Measurements from ENCODE around the gene ZNF280B.

The ZNF280B gene

GRCh38 chr22:22467112-22467511, 41.4 kb downstream of the ZNF280B start:
- no peak overlapping the region for H2AFZ ChIP-seq (ENCODE audit: low read length)
- H3K4me3 ChIP-seq (ENCODE audit: low read depth, low read length, poor library complexity, severe bottlenecking): no peak overlapping the region
- H3K4me2 ChIP-seq (ENCODE audit: low read length): no peak overlapping the region
- H4K20me1 ChIP-seq (ENCODE audit: insufficient read depth, low read length): no peaks in the 10 kb centered on the region
- no peaks in the 10 kb centered on the region for H3K9me2 ChIP-seq (ENCODE audit: low read depth, low read length)
- peaks cover 10% of the 10 kb centered on the region; the same call in 1 of the 2 replicates for H3K27me3 ChIP-seq (ENCODE audit: insufficient read depth, low read length)
- H3K36me3 ChIP-seq (ENCODE audit: insufficient read depth, low read length): no peaks in the 10 kb centered on the region
- no peaks in the 10 kb centered on the region for H3K79me2 ChIP-seq (ENCODE audit: insufficient read depth, low read length)
- H3K9me3 ChIP-seq (ENCODE audit: low read length): peaks cover 8% of the 10 kb centered on the region; the same call in 1 of the 2 replicates
- no peaks in the 10 kb centered on the region for H3F3A ChIP-seq (ENCODE audit: insufficient read depth, low read length)
- no peak overlapping the region for H3K9ac ChIP-seq (ENCODE audit: low read length)
- peaks cover 24% of the 10 kb centered on the region for H3K4me1 ChIP-seq (ENCODE audit: insufficient read depth, low read length, severe bottlenecking)
- H3K27ac ChIP-seq (ENCODE audit: low read depth, low read length, poor library complexity, severe bottlenecking): no peak overlapping the region
- TF ChIP-seq CTCF (IDR thresholded peaks at IDR 0.05; ENCODE audit: low read length) (no peak), EZH2 (IDR thresholded peaks at IDR 0.05; ENCODE audit: borderline replicate concordance, low read length) (no peak)

- no peak overlapping the region for H3K9ac ChIP-seq (ENCODE audit: low read length)
- H3K4me3 ChIP-seq (ENCODE audit: low read depth, low read length, poor library complexity, severe bottlenecking): no peak overlapping the region
- H4K20me1 ChIP-seq (ENCODE audit: insufficient read depth, low read length): no peaks in the 10 kb centered on the region
- H3K79me2 ChIP-seq (ENCODE audit: insufficient read depth, low read length): no peaks in the 10 kb centered on the region
- peaks cover 10% of the 10 kb centered on the region; the same call in 1 of the 2 replicates for H3K27me3 ChIP-seq (ENCODE audit: insufficient read depth, low read length)
- H3K4me1 ChIP-seq (ENCODE audit: insufficient read depth, low read length, severe bottlenecking): peaks cover 24% of the 10 kb centered on the region
- no peak overlapping the region for H2AFZ ChIP-seq (ENCODE audit: low read length)
- no peaks in the 10 kb centered on the region for H3F3A ChIP-seq (ENCODE audit: insufficient read depth, low read length)
- no peak overlapping the region for H3K27ac ChIP-seq (ENCODE audit: low read depth, low read length, poor library complexity, severe bottlenecking)
- H3K9me2 ChIP-seq (ENCODE audit: low read depth, low read length): no peaks in the 10 kb centered on the region
- no peak overlapping the region for H3K4me2 ChIP-seq (ENCODE audit: low read length)
- peaks cover 8% of the 10 kb centered on the region; the same call in 1 of the 2 replicates for H3K9me3 ChIP-seq (ENCODE audit: low read length)
- no peaks in the 10 kb centered on the region for H3K36me3 ChIP-seq (ENCODE audit: insufficient read depth, low read length)
- TF ChIP-seq EZH2 (IDR thresholded peaks at IDR 0.05; ENCODE audit: borderline replicate concordance, low read length) (no peak), CTCF (IDR thresholded peaks at IDR 0.05; ENCODE audit: low read length) (no peak)
Observed at GRCh38 chr22:22465782-22466181, 42.8 kb downstream of the ZNF280B start.

GRCh38 chr22:22465094-22465602, 43.4 kb downstream of the ZNF280B start:
- H3K27ac ChIP-seq (ENCODE audit: low read depth, low read length, poor library complexity, severe bottlenecking): no peak overlapping the region
- peaks cover 10% of the 10 kb centered on the region; the same call in 1 of the 2 replicates for H3K27me3 ChIP-seq (ENCODE audit: insufficient read depth, low read length)
- H3K4me3 ChIP-seq (ENCODE audit: low read depth, low read length, poor library complexity, severe bottlenecking): no peak overlapping the region
- H3K36me3 ChIP-seq (ENCODE audit: insufficient read depth, low read length): no peaks in the 10 kb centered on the region
- no peak overlapping the region for H3K9ac ChIP-seq (ENCODE audit: low read length)
- H3F3A ChIP-seq (ENCODE audit: insufficient read depth, low read length): no peaks in the 10 kb centered on the region
- no peak overlapping the region for H3K4me2 ChIP-seq (ENCODE audit: low read length)
- H3K4me1 ChIP-seq (ENCODE audit: insufficient read depth, low read length, severe bottlenecking): peaks cover 24% of the 10 kb centered on the region
- no peaks in the 10 kb centered on the region for H3K9me2 ChIP-seq (ENCODE audit: low read depth, low read length)
- no peak for TF ChIP-seq EZH2 (IDR thresholded peaks at IDR 0.05; ENCODE audit: borderline replicate concordance, low read length)
- H2AFZ ChIP-seq (ENCODE audit: low read length): no peak overlapping the region
- peaks cover 11% of the 10 kb centered on the region for H3K9me3 ChIP-seq (ENCODE audit: low read length)
- H3K79me2 ChIP-seq (ENCODE audit: insufficient read depth, low read length): no peaks in the 10 kb centered on the region
- no peaks in the 10 kb centered on the region for H4K20me1 ChIP-seq (ENCODE audit: insufficient read depth, low read length)

- no peaks in the 10 kb centered on the region for H4K20me1 ChIP-seq (ENCODE audit: insufficient read depth, low read length)
- H3K9me3 ChIP-seq (ENCODE audit: low read length): peaks cover 13% of the 10 kb centered on the region
- H3K27me3 ChIP-seq (ENCODE audit: insufficient read depth, low read length): peaks cover 7% of the 10 kb centered on the region; the same call in 1 of the 2 replicates
- no peaks in the 10 kb centered on the region for H3K36me3 ChIP-seq (ENCODE audit: insufficient read depth, low read length)
- H2AFZ ChIP-seq (ENCODE audit: low read length): no peak overlapping the region
- H3K9me2 ChIP-seq (ENCODE audit: low read depth, low read length): no peaks in the 10 kb centered on the region
- H3K27ac ChIP-seq (ENCODE audit: low read depth, low read length, poor library complexity, severe bottlenecking): no peak overlapping the region
- no peaks in the 10 kb centered on the region for H3F3A ChIP-seq (ENCODE audit: insufficient read depth, low read length)
- H3K9ac ChIP-seq (ENCODE audit: low read length): no peak overlapping the region
- H3K4me2 ChIP-seq (ENCODE audit: low read length): no peak overlapping the region
- no peak overlapping the region for H3K4me3 ChIP-seq (ENCODE audit: low read depth, low read length, poor library complexity, severe bottlenecking)
- H3K79me2 ChIP-seq (ENCODE audit: insufficient read depth, low read length): no peaks in the 10 kb centered on the region
- TF ChIP-seq CTCF (IDR thresholded peaks at IDR 0.05; ENCODE audit: low read length) (no peak), EZH2 (IDR thresholded peaks at IDR 0.05; ENCODE audit: borderline replicate concordance, low read length) (no peak)
- peaks cover 24% of the 10 kb centered on the region for H3K4me1 ChIP-seq (ENCODE audit: insufficient read depth, low read length, severe bottlenecking)
Observed at GRCh38 chr22:22464541-22465054, 43.9 kb downstream of the ZNF280B start.

Data from OCI-LY1 (cell line).